Glutamatergic neuron (in vitro differentiated cells): ENCODE measurements around the gene TBC1D7. TPM values are rescaled to one million over a fixed set of nuclear protein-coding genes. Genes with fewer than 3 reads are reported as not detected.

Experiments
- DNase-seq: peaks from one replicate; pipeline ENCODE4 v3.0.0; 2022
- H3K27ac Mint-ChIP-seq: one replicate; pipeline ENCODE4 v1.8.0; 2020; ENCODE audit warnings: mild to moderate bottlenecking, mixed read lengths, inconsistent platforms; ENCODE audit not compliant: unreplicated experiment
- H3K27me3 Mint-ChIP-seq: one replicate; pipeline ENCODE4 v1.8.0; 2020; ENCODE audit warnings: mild to moderate bottlenecking, moderate library complexity, mixed read lengths, inconsistent platforms; ENCODE audit not compliant: unreplicated experiment
- H3K36me3 Mint-ChIP-seq: one replicate; pipeline ENCODE4 v1.8.0; 2020; ENCODE audit warnings: mild to moderate bottlenecking, mixed read lengths, inconsistent platforms; ENCODE audit not compliant: unreplicated experiment
- H3K4me1 Mint-ChIP-seq: one replicate; pipeline ENCODE4 v1.8.0; 2020; ENCODE audit warnings: mild to moderate bottlenecking, low read depth, mixed read lengths, inconsistent platforms; ENCODE audit not compliant: unreplicated experiment
- H3K4me3 Mint-ChIP-seq: one replicate; pipeline ENCODE4 v1.8.0; 2020; ENCODE audit warnings: mild to moderate bottlenecking, mixed read lengths, inconsistent platforms; ENCODE audit not compliant: unreplicated experiment
- H3K9me3 Mint-ChIP-seq: one replicate; pipeline ENCODE4 v1.8.0; 2020; ENCODE audit warnings: mild to moderate bottlenecking, moderate library complexity, mixed read lengths, inconsistent platforms; ENCODE audit not compliant: unreplicated experiment
- total RNA-seq: library from RNA; stranded (reverse); fragmentation: NEBNext Ultra II Directional; extraction: Animal tissue kit (Norgen Biotek cat#: 25700); gene quantifications from one replicate; pipeline ENCODE4 v1.2.1, GENCODE V29; 2021; ENCODE audit not compliant: unreplicated experiment
- TF ChIP-seq, protein P1 (sequence below): fragments of 200-600 bp; sonication (generic); IDR thresholded peaks from one replicate; pipeline ENCODE4 v1.5.0; 2021; ENCODE audit not compliant: partially characterized antibody, unreplicated experiment

The TBC1D7 gene
- total RNA-seq, 1 donor from 2014 or later: 39.9 TPM

DNA sequence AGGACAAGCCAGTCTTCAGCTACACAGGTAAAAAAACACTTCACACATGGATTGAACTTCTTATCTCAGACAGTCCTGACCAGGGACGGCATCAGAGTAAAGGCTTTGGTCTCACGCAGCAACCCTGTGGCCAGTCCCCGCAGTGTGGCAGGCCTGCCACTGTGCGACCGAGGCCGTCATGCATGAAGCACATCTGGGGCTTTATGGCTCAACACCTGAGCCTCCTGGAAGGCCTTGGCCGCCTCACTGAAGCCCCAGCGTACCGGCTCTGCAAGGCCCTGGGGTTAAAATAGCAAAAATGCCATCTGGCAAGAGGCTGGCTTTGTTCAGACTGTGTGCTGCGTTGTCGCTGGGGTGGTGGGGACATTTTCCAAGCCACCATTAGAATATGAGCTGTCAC, 32.8 kb downstream of the TBC1D7 start:
- DNase-seq: no peak

DNA sequence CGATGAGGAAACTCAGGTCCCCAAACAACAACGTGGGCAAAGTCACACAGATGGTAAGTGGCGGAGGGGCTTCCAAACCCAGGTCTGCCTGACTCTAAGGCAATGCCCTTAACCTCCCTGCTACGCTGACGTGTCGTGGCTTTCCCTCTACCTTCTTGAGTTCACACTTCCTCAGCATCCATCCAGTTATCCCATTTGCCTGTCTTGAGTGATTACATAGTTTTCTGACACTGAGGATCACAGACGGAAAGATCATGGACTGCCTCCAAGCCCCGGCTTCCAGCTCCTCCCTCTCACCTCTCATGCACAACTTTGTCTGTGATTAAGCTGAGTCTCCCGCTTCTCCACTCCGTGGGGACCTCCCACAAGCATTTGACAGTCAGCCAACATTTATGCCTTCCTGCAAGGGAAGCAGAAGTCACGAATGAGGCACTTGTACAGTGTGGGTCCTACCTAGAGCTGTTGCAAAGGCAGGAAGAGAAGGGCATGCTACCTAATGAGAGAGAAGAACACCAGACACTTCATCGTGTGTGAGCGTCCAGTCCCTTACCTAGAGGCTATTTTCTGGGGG, 33.8 kb downstream of the TBC1D7 start:
- TF ChIP-seq, protein P1, sequence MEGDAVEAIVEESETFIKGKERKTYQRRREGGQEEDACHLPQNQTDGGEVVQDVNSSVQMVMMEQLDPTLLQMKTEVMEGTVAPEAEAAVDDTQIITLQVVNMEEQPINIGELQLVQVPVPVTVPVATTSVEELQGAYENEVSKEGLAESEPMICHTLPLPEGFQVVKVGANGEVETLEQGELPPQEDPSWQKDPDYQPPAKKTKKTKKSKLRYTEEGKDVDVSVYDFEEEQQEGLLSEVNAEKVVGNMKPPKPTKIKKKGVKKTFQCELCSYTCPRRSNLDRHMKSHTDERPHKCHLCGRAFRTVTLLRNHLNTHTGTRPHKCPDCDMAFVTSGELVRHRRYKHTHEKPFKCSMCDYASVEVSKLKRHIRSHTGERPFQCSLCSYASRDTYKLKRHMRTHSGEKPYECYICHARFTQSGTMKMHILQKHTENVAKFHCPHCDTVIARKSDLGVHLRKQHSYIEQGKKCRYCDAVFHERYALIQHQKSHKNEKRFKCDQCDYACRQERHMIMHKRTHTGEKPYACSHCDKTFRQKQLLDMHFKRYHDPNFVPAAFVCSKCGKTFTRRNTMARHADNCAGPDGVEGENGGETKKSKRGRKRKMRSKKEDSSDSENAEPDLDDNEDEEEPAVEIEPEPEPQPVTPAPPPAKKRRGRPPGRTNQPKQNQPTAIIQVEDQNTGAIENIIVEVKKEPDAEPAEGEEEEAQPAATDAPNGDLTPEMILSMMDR: no peak
- Mint-ChIP-seq H3K9me3 (no peaks in the 10 kb centered on the region), H3K4me1 (peaks cover 9% of the 10 kb centered on the region), H3K27ac (no peak overlapping the region), H3K4me3 (no peak overlapping the region), H3K27me3 (peaks cover under 1% of the 10 kb centered on the region), H3K36me3 (peaks cover 9% of the 10 kb centered on the region)
- no peak for DNase-seq

More for the DNA sequence above, 32.8 kb downstream of the TBC1D7 start:
- Mint-ChIP-seq H3K27me3 (no peaks in the 10 kb centered on the region), H3K9me3 (no peaks in the 10 kb centered on the region), H3K36me3 (peaks cover 9% of the 10 kb centered on the region), H3K4me1 (peaks cover 9% of the 10 kb centered on the region), H3K27ac (no peak overlapping the region), H3K4me3 (no peak overlapping the region)
- TF ChIP-seq, protein P1: no peak

DNA sequence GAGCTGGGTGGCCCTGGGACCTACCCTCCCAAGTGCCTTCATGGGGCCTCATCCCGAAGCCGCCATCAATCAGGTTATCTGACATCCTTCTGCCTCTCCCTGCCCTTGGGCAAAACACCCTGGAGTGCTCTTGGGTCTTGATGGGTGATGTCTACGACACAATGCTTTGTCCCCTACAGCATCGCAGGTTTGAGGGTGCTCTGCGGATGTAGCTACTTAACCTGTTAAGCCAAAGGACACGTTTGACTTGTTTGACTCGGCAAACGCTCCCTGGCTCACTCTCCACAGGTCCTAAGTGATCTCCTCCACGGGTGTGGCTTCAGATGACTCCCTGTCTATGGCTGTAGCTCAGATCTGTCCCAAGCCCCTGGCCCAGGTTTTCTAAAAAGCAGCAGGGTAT, 35.6 kb downstream of the TBC1D7 start:
- TF ChIP-seq, protein P1: no peak
- no peak for DNase-seq
- no peak overlapping the region for H3K27ac Mint-ChIP-seq

DNA sequence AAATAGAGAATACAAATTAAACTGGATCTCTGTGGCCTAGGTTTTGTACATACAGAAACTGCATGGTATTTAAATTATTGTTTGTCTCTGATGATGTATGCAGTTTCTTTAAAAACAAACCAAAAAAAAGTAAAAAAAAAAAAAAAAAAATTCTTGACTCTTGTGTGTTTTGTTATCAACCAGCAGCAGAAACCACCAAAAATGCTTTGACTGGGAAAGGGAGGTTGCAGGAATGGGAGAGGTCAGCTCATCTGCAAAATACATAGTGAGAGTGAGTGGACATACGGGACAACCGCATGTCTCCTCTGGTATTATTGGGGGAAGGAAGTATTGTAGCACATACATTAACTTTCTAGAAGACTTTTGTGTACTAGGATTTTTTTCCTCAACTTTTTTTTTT, 38.0 kb downstream of the TBC1D7 start:
- Mint-ChIP-seq H3K36me3 (peaks cover 28% of the 10 kb centered on the region), H3K9me3 (peaks cover 2% of the 10 kb centered on the region), H3K4me1 (no peaks in the 10 kb centered on the region), H3K27ac (no peak overlapping the region), H3K27me3 (peaks cover 7% of the 10 kb centered on the region), H3K4me3 (no peak overlapping the region)
- TF ChIP-seq, protein P1: no peak
- DNase-seq: no peak

More for the DNA sequence above, 35.6 kb downstream of the TBC1D7 start:
- Mint-ChIP-seq H3K4me1 (peaks cover 4% of the 10 kb centered on the region), H3K27me3 (peaks cover 7% of the 10 kb centered on the region), H3K9me3 (peaks cover 2% of the 10 kb centered on the region), H3K36me3 (peaks cover 9% of the 10 kb centered on the region), H3K4me3 (no peak overlapping the region)

DNA sequence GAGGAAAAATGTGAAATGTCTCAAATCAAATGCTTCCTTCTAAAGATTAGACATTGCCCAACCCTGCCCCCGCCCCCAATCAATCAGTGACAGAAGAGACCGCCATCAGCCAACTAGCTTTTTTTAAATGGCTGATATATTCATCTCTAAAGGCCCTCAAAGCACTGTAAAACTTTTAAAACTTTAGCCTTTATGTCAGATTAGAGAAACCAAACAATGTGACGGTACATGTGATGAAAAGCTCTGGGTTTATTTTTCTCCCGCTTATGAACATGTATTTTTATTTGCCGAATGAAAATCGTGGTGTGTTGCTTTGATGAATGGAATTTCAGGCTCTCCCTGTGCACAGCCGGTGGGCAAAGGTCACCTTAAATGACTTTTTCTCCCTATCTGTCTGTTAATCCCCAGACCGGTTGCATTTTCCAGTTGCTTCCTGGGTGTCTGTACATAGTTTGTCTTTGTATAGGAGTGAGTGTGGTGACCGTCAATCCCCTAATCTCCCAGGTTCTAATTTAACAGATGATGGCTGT, 38.5 kb downstream of the TBC1D7 start:
- no peak overlapping the region for H3K4me3 Mint-ChIP-seq
- DNase-seq: no peak
- peaks cover 2% of the 10 kb centered on the region for H3K9me3 Mint-ChIP-seq
- H3K27me3 Mint-ChIP-seq: peaks cover 7% of the 10 kb centered on the region
- TF ChIP-seq, protein P1: no peak
- no peaks in the 10 kb centered on the region for H3K4me1 Mint-ChIP-seq
- H3K36me3 Mint-ChIP-seq: peaks cover 28% of the 10 kb centered on the region
- no peak overlapping the region for H3K27ac Mint-ChIP-seq
